Inflammatory macrophage (primary cell): ENCODE measurements around the gene SOX30.

Source experiments
- DNase-seq, 2 donors: peaks; one replicate each; pipeline ENCODE4 v3.0.0-alpha.2; 2020 to 2022

The SOX30 gene

DNA sequence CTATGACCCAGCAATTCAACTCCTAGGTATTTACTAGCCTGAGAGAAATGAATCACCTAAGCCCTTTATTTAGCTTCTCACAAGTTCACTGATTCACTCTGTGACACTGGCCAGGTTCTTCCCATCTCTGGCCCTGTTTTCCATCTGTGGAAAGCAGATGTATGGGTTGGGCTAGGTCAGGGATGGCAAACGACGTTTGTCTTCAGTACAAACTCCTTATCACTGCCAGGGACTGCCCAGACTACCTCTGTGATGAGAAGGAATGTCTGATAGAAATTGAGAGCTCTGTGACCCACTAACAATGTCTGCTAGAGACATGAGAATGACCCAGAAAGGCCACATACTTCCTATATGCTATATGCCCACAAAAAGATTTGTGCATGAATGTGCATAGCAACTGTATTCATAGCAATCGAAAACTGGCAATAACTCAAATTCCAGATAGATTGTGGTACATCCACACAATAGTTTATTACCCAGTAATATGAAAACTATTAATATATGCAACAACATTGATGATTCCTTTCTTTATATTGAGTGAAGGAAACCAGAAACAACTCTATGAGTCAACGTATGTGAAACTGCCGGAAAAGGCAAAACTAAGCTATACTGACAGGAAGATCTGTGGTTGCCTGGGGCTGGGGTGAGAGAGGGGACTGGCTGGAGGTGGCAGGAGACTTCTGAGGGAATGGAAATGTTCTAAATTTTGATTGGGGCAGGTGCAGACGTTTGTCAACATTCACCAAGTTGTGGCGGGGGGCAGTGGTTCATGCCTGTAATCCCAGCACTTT, 44.7 kb downstream of the SOX30 start:
- DNase-seq: no peak

DNA sequence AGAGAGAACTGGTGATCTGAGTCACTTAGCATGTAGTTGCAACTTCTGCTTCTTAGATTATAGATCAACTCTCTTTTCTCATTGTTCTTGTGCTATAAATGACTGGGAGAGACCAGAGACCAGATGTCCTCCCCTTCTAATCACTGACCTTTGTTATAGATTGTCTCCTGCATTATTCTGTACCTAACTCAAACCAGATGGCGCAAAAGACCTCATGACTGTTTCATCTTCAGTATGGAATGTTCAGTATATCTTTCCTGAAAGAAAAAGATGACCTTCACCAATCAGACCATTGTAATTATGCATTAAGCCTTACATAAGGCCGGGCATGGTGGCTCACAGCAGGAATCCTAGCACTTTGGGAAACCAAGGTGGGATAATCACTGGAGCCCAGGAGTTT, 46.2 kb downstream of the SOX30 start:
- DNase-seq: no peak

DNA sequence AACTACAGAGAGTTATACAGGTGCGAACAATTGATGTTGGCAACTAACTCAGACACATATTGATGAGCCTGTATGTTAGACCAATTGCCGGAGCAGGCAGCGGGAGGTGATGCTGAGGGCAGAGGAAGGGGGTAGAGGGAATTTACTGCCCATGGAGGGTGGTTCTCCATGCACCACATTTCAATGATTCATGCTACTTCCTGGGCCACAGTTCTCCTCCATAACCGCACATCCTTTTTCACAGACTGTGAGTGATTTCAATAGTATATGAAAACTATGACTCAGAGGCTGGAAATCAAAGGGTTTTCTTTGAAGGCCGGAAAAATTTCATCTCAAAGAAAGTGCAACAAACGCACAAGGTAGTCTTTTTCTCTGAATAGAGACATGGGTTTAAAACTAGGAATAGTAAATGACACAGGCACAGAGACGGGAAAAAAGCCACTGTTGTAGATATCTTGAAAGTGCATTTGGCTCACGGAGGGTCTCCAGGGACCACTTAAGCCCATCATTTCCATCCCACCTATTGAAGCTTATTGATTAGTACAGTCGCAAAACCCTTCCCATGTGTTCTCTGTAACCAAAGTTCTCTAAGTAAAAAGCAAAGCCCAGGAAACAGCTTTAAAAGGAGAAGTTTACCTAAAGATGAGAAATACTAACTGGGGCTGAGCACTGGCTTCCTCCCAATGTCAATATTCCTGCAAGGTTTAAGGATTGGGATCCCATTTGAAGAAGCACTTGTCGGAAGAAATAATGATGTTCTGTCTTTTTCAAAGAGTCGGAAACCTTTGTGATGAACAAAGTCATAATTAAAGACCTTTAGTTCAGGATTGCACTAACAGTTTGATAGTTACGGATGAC, 48.7 kb downstream of the SOX30 start:
- peak; percentile 78 to 85 for DNase-seq

DNA sequence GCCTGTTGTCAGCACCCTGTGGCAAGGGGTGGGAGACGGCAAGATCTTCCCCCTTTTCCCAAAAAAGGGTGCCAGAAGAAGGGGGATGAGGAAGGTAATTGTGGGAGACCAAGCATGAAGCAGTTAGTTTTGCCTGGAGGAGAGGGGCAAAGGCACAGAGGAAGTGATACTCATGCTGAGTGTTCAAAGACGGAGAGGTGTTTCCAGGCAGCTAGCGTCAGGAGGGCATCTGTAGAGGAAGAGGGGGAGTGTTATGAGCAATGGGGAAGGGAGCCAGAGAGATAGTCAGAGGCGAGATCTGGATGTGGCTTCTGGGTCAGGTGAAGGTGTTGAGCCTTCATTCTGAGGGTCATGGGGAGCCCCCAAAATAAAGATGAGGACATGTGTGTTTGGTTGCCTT, 49.7 kb downstream of the SOX30 start:
- peak in 1 of 2 donors; percentile 24 for DNase-seq

DNA sequence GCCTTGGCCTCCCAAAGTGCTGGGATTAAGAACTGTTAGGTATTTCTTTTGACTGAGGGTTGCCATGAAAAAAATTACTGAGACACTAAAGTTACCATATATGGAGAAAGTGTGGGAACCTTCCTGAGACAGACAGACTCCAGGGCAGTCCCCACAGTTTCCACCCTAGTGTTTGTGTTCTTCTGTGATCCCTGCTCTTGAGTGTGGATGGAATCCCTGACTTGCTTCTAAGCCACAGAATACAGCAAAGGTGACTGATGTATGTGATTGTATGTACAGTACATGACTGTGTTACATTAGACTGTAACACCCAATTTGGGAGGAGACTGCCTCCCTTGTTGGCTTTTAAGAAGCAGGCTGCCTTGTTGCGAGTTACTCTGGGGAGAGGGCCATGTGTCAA, 52.0 kb downstream of the SOX30 start:
- no peak for DNase-seq

DNA sequence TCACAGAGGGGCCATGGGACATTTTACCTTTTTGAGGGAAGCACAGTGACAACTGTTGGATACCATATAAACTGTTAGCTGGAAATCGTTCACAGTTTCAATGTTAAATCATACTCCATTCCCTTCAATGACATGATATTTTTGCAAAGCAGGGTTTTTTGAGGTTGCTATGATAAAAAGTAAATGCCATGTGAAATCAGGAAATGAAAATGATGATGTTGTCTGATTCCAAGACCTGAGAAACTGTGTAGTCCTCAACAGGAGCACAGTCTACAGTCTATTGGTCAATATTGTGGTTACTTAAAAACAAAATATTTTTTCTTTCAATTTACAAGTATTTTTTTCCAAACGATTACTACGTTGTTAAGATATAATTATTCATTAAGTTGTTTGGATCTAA, 52.7 kb downstream of the SOX30 start:
- DNase-seq: no peak

DNA sequence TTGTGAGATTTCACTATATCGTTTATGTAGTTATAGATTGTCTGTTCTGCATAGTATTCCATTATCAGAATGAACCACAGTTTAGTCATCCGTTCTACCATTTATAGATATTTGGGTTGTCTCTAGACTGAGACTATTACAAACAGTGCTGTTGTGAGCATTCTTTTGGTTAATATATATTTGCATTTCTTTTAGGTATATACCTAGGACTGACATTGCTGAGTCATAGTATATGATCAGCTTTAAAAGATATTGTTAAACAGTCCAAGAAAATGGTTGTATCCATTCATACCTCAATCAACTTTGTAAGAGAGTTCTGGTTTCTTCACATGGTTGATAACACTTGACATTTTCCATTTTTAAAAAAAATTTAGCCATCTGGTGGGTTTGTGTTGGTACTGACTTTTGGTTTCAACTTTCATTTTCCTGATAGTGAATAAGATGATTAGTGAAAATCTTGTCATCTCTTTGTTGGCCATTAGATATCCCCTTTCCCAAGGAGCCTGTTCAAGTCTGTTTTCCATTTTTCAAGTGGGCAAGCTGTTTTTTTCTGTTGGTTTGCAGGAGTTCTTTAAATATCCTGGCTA, 53.8 kb downstream of the SOX30 start:
- no peak for DNase-seq

DNA sequence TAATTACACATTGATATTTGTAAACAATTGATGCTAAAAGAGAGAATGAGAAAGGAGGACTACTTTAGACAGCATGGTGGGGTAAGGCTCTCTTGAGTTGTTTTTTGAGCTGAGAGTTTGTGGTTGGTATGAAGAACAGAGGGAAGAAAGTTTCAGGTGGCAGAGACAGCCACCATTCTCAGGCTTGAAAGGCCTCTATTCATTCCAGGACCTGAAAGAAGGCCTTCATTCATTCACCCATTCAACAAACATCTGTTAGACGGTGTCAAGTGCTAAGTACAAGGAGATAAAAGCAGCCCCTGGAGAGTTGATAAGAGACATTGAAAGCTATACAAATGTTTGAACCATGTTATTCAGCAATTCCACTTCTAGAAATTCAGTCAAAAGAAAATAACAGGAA, 55.0 kb downstream of the SOX30 start:
- DNase-seq: no peak

DNA sequence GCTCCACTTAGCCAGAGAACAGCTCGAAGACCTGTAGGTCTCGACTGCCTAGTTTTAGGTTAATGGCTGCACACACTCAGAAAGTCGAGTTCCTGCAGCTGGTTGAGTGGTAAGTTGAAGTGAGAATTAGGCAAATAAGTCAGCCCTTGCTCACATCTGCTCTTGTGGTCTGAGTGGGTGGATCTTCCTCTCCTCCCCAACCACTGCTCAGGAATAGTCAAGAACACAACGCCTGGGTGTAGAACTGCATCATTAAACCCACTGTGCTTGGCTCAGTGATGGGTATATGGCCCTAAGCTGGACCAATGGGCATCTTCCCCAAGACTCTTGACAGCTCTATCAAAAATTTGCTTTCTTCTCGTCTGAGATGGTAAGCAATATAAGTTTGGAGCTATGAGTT, 55.8 kb downstream of the SOX30 start:
- peak; percentile 74 to 85 for DNase-seq

DNA sequence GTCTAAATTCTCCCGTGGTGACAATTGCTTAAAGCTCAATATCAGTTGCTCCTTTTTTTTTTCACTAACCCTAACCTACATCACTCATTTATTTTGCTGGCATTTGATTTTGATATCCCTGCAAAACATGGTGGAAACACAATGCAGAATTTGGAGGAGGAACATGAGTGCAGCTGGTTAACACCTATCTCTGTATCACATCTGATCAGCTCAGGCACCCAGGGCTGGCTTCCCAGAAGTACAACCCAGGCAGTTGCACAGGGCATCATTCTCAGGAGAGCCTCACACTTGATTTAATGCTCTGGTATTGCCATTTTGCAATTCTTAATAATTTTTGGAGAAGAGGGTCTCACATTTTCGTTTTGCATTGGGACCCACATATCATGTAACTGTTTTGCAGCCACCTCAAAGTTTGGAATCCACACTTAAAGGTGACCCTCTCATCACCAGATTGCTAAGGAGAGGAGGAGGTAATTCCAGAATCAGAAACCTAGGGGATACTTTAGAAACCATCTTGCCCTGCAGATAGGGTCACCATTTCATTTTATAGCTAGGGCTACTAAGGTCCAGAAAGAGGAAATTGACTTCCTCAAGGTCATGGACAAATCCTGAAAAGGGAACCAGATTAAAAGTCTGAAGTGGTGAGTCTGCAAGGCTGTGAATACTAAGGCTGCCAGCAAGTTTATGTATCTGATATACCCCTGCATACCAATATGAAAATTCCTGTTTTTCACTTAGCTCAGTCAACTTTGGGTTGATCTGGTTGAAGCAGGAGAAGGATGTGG, 57.4 kb downstream of the SOX30 start:
- peak; percentile 59 to 69 for DNase-seq

DNA sequence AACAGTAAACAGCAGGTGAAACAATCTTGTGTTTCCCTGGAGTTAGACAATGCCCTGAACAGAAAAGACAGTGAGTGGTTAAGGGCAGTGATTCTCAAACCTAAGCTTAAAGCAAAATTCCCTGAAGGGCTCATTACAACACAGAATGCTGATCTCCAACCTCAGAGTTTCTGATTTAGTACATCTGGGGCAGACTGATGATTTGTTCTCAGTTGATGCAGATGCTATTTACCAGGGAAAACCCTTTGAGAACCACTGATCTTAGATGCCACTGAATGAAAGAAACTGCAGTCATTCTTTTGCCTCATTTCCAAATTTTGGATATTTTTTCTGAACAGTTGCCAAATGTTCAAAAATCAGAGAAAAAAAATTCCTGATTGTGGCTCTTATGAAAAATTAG, 58.0 kb downstream of the SOX30 start:
- DNase-seq: no peak

DNA sequence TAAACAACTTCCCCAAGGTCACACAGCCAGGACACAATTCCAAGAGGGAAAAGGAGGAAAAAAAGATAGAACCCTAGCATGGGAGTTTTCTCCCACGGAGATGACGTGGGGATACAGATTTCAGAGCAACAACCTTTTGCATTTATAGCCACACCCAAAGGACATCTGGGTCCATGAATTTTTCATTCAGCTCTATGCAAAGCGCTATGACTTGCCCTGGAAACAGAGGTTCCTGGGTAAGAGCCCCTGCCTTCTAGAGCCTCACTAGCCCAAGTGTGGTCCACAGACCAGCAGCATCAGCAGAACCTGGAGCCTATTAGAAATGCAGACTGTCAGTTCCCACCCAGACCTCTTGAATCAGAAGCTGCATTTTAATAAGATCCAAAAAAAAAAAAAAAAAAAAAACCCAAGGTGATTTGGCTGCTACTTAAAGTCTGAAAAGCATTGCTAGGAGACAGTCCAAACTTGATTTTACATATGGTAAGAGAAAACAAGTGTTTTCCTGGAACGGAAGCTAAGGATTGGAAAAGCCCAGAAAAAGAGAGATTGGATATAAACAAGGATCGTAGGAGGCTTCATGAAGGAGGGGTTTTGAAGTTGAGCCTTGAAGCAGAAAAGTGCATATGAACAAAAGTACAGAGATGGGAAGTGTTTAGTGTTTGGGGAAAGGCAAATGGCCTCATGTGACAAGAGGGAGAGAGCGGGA, 59.0 kb downstream of the SOX30 start:
- DNase-seq: no peak

DNA sequence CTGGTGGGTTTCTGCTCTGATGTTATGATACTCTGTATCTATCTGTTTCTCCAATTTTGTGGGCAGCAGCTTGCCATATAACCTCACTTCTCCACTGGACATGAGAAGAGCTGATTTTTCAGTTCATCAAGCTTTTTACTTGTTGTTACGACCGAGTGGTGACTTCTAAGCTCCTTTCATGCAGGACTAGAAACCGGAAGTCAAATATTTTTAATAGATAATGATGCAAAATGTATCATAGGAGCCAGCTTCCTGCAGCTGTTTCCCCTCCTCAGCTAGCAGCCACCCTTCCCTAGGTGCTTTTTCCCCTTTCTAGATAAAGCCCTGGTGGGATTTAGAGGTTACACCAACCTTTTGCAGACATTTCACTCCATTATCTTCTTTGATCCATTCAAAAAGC, 59.6 kb downstream of the SOX30 start:
- no peak for DNase-seq

DNA sequence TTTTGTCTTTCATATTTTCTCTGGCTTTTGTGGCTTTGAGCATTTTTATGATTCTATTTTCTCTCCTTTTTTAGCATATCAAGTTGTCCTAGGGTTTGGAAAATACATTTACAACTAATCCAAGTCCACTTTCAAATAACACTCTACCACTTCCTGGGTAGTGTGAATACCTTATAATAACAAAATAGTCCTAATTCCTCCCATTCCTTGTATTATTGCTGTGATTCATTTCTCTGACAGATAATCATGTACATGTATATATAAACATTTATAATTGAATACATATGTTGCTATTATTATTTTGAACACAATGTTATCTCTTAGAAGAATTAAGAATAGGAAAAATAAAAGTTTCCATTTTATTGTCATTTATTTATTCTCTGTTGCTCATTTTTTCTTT, 61.8 kb downstream of the SOX30 start:
- DNase-seq: no peak

DNA sequence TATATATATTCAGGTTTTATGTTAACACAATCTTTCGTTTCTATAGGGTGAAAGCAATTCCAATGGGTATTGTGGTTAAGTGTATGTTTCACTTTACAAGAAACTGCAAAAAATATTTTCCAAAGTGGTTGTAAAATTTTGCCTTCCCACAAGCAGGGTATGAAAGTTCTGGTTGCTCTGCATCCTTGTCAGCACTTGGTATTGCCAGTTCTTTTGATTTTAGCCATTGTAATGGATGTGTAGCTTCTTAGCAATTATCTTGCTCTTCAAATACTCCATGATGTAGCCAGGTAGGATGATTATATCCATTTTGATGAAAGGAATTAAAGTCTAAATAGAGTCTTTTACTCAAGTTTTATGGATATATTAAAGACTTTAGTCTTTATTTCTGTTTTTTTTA, 67.6 kb downstream of the SOX30 start:
- DNase-seq: no peak

DNA sequence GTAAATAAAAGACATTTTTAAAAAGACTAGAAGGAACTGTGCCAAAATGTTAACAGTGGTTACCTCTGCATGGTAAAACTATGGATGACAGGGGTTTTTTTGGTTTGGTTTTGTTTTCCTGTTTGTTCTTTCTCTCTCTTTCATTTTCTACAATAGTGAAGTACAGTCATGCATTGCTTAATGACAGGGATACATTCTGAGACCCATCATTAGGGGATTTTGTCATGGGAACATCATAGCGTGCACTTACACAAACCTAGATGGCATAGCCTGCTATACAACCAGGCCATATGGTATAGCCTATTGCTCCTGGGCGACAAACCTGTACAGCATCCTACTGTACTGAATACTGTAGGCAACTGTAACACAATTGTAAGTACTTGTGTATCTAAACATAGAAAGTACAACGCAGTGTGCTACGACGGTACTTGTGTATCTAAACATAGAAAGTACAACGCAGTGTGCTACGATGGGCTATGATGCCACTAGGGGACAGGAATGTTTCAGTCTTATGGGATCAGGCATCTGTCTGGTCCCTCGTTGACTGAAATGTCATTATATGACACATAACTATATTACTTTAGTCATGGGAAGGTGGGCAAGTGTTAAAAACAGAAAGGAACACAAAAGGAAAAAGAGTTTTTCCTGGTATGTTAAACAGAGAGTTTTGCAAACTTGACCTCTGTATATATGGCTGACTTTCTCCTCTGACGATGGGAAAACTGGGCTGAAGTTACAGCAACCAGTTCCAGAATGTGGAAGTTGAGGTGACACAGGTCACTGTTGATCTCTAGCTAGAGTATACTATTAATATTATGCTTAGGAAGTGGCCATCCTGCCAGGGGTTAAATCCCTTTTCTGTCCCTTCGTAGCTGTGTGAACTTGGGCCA, 69.3 kb downstream of the SOX30 start:
- DNase-seq: peak in 1 of 2 donors; percentile 22

DNA sequence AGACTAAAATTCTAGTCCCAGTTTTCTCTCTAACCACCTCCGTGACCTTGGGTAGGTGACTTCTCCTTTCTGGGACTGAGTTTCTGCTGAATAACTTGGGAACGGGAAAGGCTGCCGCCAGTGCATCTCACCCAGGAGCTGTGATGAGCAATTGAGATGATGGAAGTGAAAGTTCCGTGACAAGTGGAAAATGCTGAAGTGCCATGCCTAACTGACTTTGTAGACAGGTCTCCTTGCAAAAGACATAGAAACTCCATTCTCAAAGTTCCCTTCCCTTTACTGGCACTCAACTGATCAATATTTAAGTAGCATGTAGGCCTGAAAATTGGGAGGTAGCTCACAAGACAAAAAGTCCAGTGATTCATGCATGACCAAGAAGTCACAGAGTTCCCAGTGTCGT, 70.3 kb downstream of the SOX30 start:
- peak in 1 of 2 donors; percentile 66 for DNase-seq

DNA sequence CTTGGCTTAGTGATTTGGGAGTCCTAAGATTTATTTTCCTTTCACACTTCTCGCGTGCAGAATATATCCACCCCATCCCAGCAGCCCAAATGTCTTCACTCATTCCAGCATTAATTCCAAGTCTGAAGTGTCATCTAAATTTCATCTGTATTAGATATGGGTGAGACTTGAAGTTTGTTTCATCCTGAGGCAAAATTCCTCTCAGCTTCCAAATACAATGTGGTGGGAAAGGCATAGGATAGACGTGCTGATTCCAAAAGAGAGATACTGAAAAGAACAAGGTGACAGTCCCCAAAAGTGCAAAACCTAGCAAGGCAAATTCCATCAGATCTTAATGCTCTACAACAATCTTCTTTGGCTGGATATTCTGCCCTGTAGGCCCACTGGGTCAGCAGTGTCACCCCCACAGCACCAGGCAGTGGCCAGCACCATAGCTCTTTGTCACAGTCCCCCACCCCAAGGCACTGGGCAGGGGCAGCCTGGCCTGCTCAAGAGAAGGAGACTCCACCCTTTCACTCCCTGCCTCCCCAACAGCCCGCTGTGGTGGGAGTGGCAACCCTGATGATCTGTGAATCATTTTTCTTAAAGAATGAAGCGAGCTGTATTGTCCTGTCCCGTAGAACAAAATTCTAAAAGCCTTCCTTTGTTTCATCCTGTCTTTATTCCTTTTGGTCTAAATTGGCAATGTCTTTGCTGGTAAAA, 74.0 kb downstream of the SOX30 start:
- DNase-seq: no peak

DNA sequence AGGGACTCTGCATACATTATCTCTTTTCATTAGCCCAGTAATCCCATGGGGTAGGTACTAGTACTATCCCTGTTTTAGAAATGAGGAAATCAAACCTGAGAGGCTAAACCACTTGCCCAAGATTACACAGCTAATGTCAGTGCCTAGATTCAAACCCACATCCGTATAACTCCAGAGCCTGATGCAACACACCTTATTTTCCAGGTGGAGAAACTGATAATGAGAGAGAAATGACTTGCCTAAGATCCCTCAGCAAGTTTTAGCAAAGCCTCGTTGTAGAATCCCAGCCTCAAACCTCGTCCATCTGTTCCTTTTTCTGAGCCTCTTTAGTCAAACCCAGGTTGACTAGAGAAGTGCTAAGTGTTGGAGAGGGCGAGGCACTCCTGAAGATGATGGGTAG, 75.6 kb downstream of the SOX30 start:
- DNase-seq: no peak
